ENCODE measurements around the gene APOC4. TPM values are rescaled to one million over a fixed set of nuclear protein-coding genes. Genes with fewer than 3 reads are reported as not detected.
A peak's percentile ranks its signal among the peaks of the same experiment; 100 is the strongest.
"Not testable (repeated sequence)": the region's sequence is repeated elsewhere in the genome, so short reads cannot be mapped to it uniquely, and the experiment has no call there.

The APOC4 gene
- total RNA-seq, 2 experiments from 2014 or later, result not detected

DNA sequence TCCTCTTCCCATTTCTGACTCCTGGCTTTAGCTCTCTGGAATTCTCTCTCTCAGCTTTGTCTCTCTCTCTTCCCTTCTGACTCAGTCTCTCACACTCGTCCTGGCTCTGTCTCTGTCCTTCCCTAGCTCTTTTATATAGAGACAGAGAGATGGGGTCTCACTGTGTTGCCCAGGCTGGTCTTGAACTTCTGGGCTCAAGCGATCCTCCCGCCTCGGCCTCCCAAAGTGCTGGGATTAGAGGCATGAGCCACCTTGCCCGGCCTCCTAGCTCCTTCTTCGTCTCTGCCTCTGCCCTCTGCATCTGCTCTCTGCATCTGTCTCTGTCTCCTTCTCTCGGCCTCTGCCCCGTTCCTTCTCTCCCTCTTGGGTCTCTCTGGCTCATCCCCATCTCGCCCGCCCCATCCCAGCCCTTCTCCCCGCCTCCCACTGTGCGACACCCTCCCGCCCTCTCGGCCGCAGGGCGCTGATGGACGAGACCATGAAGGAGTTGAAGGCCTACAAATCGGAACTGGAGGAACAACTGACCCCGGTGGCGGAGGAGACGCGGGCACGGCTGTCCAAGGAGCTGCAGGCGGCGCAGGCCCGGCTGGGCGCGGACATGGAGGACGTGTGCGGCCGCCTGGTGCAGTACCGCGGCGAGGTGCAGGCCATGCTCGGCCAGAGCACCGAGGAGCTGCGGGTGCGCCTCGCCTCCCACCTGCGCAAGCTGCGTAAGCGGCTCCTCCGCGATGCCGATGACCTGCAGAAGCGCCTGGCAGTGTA is 33.8 kb upstream of the APOC4 start:
- ATAC-seq, result no peak

DNA sequence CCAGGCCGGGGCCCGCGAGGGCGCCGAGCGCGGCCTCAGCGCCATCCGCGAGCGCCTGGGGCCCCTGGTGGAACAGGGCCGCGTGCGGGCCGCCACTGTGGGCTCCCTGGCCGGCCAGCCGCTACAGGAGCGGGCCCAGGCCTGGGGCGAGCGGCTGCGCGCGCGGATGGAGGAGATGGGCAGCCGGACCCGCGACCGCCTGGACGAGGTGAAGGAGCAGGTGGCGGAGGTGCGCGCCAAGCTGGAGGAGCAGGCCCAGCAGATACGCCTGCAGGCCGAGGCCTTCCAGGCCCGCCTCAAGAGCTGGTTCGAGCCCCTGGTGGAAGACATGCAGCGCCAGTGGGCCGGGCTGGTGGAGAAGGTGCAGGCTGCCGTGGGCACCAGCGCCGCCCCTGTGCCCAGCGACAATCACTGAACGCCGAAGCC is 33.2 kb upstream of the APOC4 start:
- no peaks in the 10 kb centered on the region for H3K36me3 Mint-ChIP-seq
- no peak for DNase-seq
- H3K9me3 Mint-ChIP-seq (ENCODE audit: low read depth), result no peaks in the 10 kb centered on the region
- peaks cover 34% of the 10 kb centered on the region for H3K27me3 Mint-ChIP-seq
- H3K4me1 Mint-ChIP-seq, result peaks cover 11% of the 10 kb centered on the region
- H3K4me3 Mint-ChIP-seq, result no peak overlapping the region
- CTCF ChIA-PET, result no interaction called here
- no peak overlapping the region for H3K27ac Mint-ChIP-seq
- ATAC-seq, result no peak

More for the DNA sequence above, 33.8 kb upstream of the APOC4 start:
- no peaks in the 10 kb centered on the region for H3K9me3 Mint-ChIP-seq (ENCODE audit: low read depth)
- H3K27ac Mint-ChIP-seq, result no peak overlapping the region
- no peaks in the 10 kb centered on the region for H3K36me3 Mint-ChIP-seq
- peaks cover 29% of the 10 kb centered on the region for H3K27me3 Mint-ChIP-seq
- CTCF ChIA-PET, result no interaction called here
- DNase-seq, result no peak
- H3K4me1 Mint-ChIP-seq, result peaks cover 8% of the 10 kb centered on the region
- no peak overlapping the region for H3K4me3 Mint-ChIP-seq

DNA sequence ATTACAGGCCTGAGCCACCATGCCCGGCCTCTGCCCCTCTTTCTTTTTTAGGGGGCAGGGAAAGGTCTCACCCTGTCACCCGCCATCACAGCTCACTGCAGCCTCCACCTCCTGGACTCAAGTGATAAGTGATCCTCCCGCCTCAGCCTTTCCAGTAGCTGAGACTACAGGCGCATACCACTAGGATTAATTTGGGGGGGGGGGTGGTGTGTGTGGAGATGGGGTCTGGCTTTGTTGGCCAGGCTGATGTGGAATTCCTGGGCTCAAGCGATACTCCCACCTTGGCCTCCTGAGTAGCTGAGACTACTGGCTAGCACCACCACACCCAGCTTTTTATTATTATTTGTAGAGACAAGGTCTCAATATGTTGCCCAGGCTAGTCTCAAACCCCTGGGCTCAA is 32.3 kb upstream of the APOC4 start:
- no peak overlapping the region for H3K27ac Mint-ChIP-seq
- ATAC-seq (no peak), DNase-seq (no peak)
- CTCF ChIA-PET, result interaction anchor here (0.8 kb wide), 1 partner anchor 11 kb away, joined by 3 read pairs; no protein-coding TSS in a partner anchor
- no peaks in the 10 kb centered on the region for H3K36me3 Mint-ChIP-seq
- H3K27me3 Mint-ChIP-seq, result peaks cover 42% of the 10 kb centered on the region
- no peaks in the 10 kb centered on the region for H3K9me3 Mint-ChIP-seq (ENCODE audit: low read depth)
- peaks cover 18% of the 10 kb centered on the region for H3K4me1 Mint-ChIP-seq
- no peak overlapping the region for H3K4me3 Mint-ChIP-seq

DNA sequence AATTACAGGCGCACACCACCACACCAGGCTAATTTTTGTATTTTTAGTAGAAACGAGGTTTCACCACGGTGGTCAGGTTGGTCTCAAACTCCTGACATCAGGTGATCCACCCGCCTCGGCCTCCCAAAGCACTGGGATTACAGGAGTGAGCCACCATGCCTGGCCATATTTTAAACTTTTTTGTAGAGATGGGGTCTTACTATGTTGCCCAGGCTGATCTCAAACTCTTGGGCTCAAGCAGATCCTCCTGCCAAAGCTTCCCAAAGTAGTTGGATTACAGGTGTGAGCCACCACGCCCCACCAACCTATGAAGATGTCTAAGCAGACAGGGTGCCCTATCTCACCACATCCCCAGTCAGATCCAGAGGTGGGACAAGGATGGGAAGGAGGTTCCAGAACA is 30.1 kb upstream of the APOC4 start:
- not testable (repeated sequence) for H3K4me3 Mint-ChIP-seq; H3K9me3 Mint-ChIP-seq (ENCODE audit: low read depth); ATAC-seq; H3K36me3 Mint-ChIP-seq; DNase-seq; H3K27ac Mint-ChIP-seq
- CTCF ChIA-PET, result interaction anchor here (1.1 kb wide), 1 partner anchor 43 kb away, joined by 3 read pairs; the partner anchor contains the start of gene CLPTM1
- peaks cover 14% of the 10 kb centered on the region for H3K4me1 Mint-ChIP-seq
- peaks cover 27% of the 10 kb centered on the region for H3K27me3 Mint-ChIP-seq

DNA sequence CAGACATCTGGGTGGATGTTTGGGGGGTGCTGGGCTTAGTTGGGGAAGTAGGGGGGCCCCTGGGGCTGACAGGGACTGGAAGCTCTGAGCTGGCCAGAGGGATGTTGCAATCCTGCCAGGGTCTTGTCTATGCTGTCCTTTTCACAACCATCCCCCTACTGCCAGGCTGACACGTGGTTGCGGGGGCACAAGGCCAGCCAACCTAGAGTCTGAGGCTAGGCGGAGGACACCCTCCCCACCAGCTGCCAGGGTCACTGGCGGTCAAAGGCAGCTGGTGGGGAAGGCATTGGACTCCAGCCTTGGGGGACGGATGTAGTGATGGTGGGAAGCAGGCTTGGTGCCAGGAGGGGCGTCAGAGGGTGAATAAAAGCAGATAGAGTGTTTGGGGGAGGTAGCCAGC is 29.2 kb upstream of the APOC4 start:
- peaks cover 14% of the 10 kb centered on the region for H3K4me1 Mint-ChIP-seq
- no peak overlapping the region for H3K27ac Mint-ChIP-seq
- no peaks in the 10 kb centered on the region for H3K9me3 Mint-ChIP-seq (ENCODE audit: low read depth)
- CTCF ChIA-PET, result interaction anchor here (1.6 kb wide), 1 partner anchor 9 kb away, joined by 3 read pairs; no protein-coding TSS in a partner anchor
- peaks cover 26% of the 10 kb centered on the region for H3K27me3 Mint-ChIP-seq
- no peak for ATAC-seq
- H3K36me3 Mint-ChIP-seq, result no peaks in the 10 kb centered on the region
- no peak for DNase-seq
- no peak overlapping the region for H3K4me3 Mint-ChIP-seq

DNA sequence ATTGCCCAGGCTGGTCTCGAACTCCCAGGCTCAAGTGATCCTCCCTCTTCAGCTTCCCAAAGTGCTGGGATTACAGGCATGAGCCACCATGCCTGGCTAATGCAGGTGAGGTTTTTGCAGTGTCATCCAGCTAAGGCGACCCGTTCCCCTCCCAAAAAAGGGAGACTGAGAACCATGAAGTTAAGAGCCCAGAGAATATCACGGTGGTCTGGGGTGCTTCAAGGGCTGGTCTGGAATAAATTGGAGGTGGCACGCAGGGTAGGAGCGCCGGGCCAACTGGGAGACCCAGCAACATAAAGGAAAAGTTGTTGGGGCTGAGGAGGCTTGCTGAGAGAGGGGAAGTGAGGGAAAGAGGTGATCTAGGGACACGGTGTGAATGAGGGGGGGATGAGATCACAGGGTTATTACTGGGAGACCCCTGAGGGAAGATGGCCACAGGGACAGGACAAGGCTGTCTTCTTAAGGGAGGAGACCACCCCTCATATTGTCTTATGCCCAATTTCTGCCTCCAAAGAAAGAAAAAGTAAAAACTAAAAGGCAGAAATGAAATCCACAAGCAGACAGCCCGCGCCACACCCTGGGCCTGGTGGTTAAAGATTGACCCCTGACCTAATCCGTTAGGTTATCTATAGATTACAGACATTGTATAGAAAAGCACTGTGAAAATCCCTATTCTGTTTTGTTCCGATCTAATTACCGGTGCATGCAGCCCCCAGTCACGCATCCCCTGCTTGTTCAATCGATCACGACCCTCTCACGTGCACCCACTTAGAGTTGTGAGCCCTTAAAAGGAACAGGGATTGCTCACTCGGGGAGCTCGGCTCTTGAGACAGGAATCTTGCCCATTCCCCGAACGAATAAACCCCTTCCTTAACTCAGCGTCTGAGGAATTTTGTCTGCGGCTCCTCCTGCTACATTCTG is 28.3 kb upstream of the APOC4 start:
- not testable (repeated sequence) for DNase-seq; H3K36me3 Mint-ChIP-seq; ATAC-seq; H3K27ac Mint-ChIP-seq; H3K9me3 Mint-ChIP-seq (ENCODE audit: low read depth)
- CTCF ChIA-PET, result interaction anchor here (1.6 kb wide), 1 partner anchor 10 kb away, joined by 3 read pairs; no protein-coding TSS in a partner anchor
- H3K4me1 Mint-ChIP-seq, result peaks cover 14% of the 10 kb centered on the region
- peaks cover 26% of the 10 kb centered on the region for H3K27me3 Mint-ChIP-seq
- peak overlapping the region; percentile 83 for H3K4me3 Mint-ChIP-seq

DNA sequence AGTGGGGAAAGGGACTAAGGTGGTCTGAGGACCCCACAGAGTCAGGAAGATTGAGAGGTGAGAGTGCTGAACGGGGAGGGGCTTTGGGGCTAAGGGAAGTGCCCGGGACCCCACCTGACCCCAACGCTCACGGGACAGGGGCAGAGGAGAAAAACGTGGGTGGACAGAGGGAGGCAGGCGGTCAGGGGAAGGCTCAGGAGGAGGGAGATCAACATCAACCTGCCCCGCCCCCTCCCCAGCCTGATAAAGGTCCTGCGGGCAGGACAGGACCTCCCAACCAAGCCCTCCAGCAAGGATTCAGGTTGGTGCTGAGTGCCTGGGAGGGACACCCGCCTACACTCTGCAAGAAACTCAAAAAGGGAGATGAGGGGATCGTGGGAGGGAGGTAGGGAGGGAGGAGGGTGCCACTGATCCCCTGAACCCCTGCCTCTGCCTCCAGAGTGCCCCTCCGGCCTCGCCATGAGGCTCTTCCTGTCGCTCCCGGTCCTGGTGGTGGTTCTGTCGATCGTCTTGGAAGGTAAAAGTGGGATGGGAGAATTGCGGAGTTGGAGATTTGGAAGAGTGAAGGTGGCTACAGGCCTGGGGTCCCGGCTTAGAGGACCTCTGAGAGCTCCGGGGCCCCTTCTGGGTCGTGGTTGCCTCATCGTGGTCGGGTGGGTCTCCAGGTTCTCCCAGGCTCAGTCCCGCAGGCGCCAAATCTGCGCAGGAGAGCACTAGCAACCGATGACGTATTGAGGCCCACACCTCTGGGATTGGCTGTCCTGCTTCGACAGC is 27.4 kb upstream of the APOC4 start, which contains the start of gene APOC1:
Gene APOC1 (plus strand): TSS at position 176 of the 774 bp plus-strand sequence. CDS start 284 bp downstream, at position 460.
- not testable (repeated sequence) for H3K9me3 Mint-ChIP-seq (ENCODE audit: low read depth); H3K36me3 Mint-ChIP-seq
- CTCF ChIA-PET, result interaction anchor here (0.6 to 1.4 kb wide), 3 partner anchors 38 to 145 kb away, joined by 3 to 5 read pairs (median 4); no protein-coding TSS in a partner anchor
- DNase-seq (peak; percentile 86), ATAC-seq (peak; percentile 99)
- peak within 1 kb of the TSS; percentile 83 for H3K4me3 Mint-ChIP-seq
- H3K27me3 Mint-ChIP-seq, result peaks cover 26% of the 10 kb centered on the region
- peak within 1 kb of the TSS; percentile 85 for H3K27ac Mint-ChIP-seq
- H3K4me1 Mint-ChIP-seq, result peaks cover 14% of the 10 kb centered on the region

DNA sequence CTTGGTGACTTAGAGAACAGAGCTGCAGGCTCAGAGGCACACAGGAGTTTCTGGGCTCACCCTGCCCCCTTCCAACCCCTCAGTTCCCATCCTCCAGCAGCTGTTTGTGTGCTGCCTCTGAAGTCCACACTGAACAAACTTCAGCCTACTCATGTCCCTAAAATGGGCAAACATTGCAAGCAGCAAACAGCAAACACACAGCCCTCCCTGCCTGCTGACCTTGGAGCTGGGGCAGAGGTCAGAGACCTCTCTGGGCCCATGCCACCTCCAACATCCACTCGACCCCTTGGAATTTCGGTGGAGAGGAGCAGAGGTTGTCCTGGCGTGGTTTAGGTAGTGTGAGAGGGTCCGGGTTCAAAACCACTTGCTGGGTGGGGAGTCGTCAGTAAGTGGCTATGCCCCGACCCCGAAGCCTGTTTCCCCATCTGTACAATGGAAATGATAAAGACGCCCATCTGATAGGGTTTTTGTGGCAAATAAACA is 17.8 kb upstream of the APOC4 start:
- H3K9me3 Mint-ChIP-seq (ENCODE audit: low read depth), result no peaks in the 10 kb centered on the region
- DNase-seq, result no peak
- no peak for ATAC-seq
- H3K4me1 Mint-ChIP-seq, result peaks cover 5% of the 10 kb centered on the region
- peaks cover 19% of the 10 kb centered on the region for H3K27me3 Mint-ChIP-seq
- no peaks in the 10 kb centered on the region for H3K36me3 Mint-ChIP-seq
- CTCF ChIA-PET, result no interaction called here
- H3K4me3 Mint-ChIP-seq, result no peak overlapping the region
- no peak overlapping the region for H3K27ac Mint-ChIP-seq

DNA sequence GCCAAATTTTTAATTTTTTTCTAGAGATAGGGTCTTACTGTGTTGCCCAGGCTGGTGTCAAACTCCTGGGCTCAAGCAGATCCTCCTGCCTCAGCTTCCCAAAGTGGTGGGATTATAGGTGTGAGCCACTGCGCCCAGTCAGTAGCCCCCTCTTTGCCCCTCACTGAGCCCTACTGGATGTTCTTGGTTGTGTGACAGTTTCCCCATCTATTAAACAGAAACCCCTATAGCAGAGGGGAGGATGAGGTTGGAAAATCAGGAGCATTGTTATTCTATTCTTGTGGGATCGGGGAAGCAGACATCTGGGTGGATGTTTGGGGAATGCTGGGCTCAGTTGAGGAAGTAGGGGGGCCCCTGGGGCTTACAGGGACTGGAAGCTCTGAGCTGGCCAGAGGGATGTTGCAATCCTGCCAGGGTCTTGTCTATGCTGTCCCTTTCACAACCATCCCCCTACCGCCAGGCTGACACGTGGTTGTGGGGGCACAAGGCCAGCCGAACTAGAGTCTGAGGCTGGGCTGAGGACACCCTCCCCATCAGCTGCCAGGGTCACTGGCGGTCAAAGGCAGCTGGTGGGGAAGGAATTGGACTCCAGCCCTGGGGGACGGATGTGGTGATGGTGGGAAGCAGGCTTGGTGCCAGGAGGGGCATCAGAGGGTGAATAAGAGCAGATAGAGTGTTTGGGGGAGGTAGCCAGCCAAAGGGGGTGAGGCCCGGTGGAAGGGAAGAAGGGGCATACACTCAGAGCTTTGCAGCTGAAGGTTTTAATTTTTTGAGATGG is 16.7 kb upstream of the APOC4 start:
- H3K4me3 Mint-ChIP-seq, result no peak overlapping the region
- H3K27ac Mint-ChIP-seq, result no peak overlapping the region
- H3K27me3 Mint-ChIP-seq, result peaks cover 19% of the 10 kb centered on the region
- CTCF ChIA-PET, result interaction anchor here (1.1 kb wide), 1 partner anchor 21 kb away, joined by 3 read pairs; no protein-coding TSS in a partner anchor
- no peak for DNase-seq
- H3K36me3 Mint-ChIP-seq, result no peaks in the 10 kb centered on the region
- H3K4me1 Mint-ChIP-seq, result peaks cover 5% of the 10 kb centered on the region
- no peak for ATAC-seq
- H3K9me3 Mint-ChIP-seq (ENCODE audit: low read depth), result no peaks in the 10 kb centered on the region

DNA sequence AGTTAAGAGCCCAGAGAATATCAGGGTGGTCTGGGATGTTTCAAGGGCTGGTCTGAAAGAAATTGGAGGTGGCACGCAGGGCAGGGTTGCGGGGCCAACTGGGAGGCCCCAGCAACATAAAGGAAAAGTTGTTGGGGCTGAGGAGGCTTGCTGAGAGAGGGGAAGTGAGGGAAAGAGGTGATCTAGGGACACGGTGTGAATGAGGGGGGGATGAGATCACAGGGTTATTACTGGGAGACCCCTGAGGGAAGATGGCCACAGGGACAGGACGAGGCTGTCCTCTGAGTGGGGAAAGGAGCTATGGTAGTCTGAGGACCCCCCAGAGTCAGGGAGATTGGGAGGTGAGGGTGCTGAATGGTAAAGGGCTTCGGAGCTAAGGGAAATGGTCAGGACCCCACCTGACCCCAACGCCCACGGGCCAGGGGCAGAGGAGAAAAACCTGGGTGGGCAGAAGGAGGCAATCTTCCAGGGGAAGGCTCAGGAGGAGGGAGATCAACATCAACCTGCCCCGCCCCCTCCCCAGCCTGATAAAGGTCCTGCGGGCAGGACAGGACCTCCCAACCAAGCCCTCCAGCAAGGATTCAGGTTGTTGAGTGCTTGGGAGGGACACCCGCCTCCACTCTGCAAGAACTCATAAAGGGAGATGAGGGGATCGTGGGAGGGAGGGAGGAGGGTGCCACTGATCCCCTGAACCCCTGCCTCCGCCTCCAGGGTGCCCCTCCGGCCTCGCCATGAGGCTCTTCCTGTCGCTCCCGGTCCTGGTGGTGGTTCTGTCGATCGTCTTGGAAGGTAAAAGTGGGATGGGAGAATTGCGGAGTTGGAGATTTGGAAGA is 15.6 kb upstream of the APOC4 start:
- ATAC-seq, result peak; percentile 29
- H3K27ac Mint-ChIP-seq; H3K4me3 Mint-ChIP-seq; H3K36me3 Mint-ChIP-seq; H3K9me3 Mint-ChIP-seq (ENCODE audit: low read depth); DNase-seq; H3K4me1 Mint-ChIP-seq; CTCF ChIA-PET: not testable (repeated sequence)
- H3K27me3 Mint-ChIP-seq, result peaks cover 19% of the 10 kb centered on the region

DNA sequence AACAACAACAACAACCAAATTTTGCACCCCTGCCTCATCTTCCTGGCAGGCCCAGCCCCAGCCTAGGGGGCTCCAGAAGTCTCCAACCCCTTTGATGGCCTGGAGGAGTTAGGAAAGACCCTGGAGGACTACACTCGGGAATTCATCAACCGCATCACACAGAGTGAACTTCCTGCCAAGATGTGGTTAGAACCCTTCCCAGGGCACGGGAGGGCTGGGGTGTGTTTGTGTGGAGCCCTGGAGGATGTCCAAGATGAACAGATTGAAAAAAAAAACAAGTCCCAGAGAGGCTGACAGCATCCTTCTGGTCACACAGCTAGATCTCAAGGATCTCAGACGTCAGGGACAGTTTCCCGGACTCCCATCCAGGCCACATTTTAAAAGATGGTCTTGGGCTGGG is 14.3 kb upstream of the APOC4 start:
- no peak for ATAC-seq
- Mint-ChIP-seq H3K27me3 (peaks cover 19% of the 10 kb centered on the region), H3K36me3 (no peaks in the 10 kb centered on the region), H3K9me3 (ENCODE audit: low read depth) (no peaks in the 10 kb centered on the region), H3K27ac (no peak overlapping the region), H3K4me3 (no peak overlapping the region), H3K4me1 (peaks cover 5% of the 10 kb centered on the region)
- DNase-seq, result no peak
- CTCF ChIA-PET, result no interaction called here
